ENCODE data around the gene SLC4A5. TPM values are rescaled to one million over a fixed set of nuclear protein-coding genes. Genes with fewer than 3 reads are reported as not detected.

SLC4A5 gene
- total RNA-seq, 2 experiments from 2014 or later = 1.8 to 2.0 TPM

- H3K36me3 Mint-ChIP-seq (ENCODE audit: low read depth) = no peaks in the 10 kb centered on the region
- H3K27ac Mint-ChIP-seq = no peak overlapping the region
- CTCF ChIA-PET = interaction anchor here (0.8 to 2.6 kb wide), 4 partner anchors 24 to 116 kb away, joined by 3 to 7 read pairs (median 4); no protein-coding TSS in a partner anchor
- DNase-seq (no peak), ATAC-seq (no peak)
- no peaks in the 10 kb centered on the region for H3K9me3 Mint-ChIP-seq
- no peaks in the 10 kb centered on the region for H3K4me1 Mint-ChIP-seq (ENCODE audit: low read depth)
- no peak for TF ChIP-seq CTCF (IDR thresholded peaks at IDR 0.05)
- POLR2A ChIA-PET = no interaction called here
- intact Hi-C loops (cut with micrococcal nuclease) = no loop called here
- no peak overlapping the region for H3K4me3 Mint-ChIP-seq
- no peaks in the 10 kb centered on the region for H3K27me3 Mint-ChIP-seq
These were observed 68.0 kb downstream of the SLC4A5 start for GRCh38 chr2:74275228-74275627.

GRCh38 chr2:74269667-74270066 lies 73.5 kb downstream of the SLC4A5 start:
- no peak for DNase-seq
- H3K9me3 Mint-ChIP-seq = no peaks in the 10 kb centered on the region
- ATAC-seq = no peak
- intact Hi-C loops (cut with micrococcal nuclease) = no loop called here
- no peaks in the 10 kb centered on the region for H3K27me3 Mint-ChIP-seq
- H3K36me3 Mint-ChIP-seq (ENCODE audit: low read depth) = no peaks in the 10 kb centered on the region
- no peak for TF ChIP-seq CTCF (IDR thresholded peaks at IDR 0.05)
- H3K4me1 Mint-ChIP-seq (ENCODE audit: low read depth) = peaks cover 12% of the 10 kb centered on the region
- CTCF ChIA-PET = interaction anchor here (0.6 to 11.5 kb wide), 2 partner anchors 20 to 66 kb away, joined by 4 to 114 read pairs; no protein-coding TSS in a partner anchor
- H3K27ac Mint-ChIP-seq = no peak overlapping the region
- POLR2A ChIA-PET = interaction anchor here (0.8 kb wide), 1 partner anchor 22 kb away, joined by 4 read pairs; no protein-coding TSS in a partner anchor
- H3K4me3 Mint-ChIP-seq = no peak overlapping the region

GRCh38 chr2:74267068-74267467 lies 76.1 kb downstream of the SLC4A5 start:
- peak; percentile 99 for ATAC-seq
- no peaks in the 10 kb centered on the region for H3K36me3 Mint-ChIP-seq (ENCODE audit: low read depth)
- POLR2A ChIA-PET = interaction anchor here (1.0 to 1.5 kb wide), 2 partner anchors 12 to 124 kb away, joined by 3 read pairs; no protein-coding TSS in a partner anchor
- peak; percentile 64 for TF ChIP-seq CTCF (IDR thresholded peaks at IDR 0.05)
- H3K27ac Mint-ChIP-seq = peak overlapping the region; percentile 80
- no peak overlapping the region for H3K4me3 Mint-ChIP-seq
- CTCF ChIA-PET = interaction anchor here (0.8 to 11.5 kb wide), 13 partner anchors 15 to 443 kb away, joined by 3 to 114 read pairs (median 3); no protein-coding TSS in a partner anchor
- peaks cover 12% of the 10 kb centered on the region for H3K4me1 Mint-ChIP-seq (ENCODE audit: low read depth)
- peak; percentile 83 for DNase-seq
- no peaks in the 10 kb centered on the region for H3K9me3 Mint-ChIP-seq
- H3K27me3 Mint-ChIP-seq = no peaks in the 10 kb centered on the region
- intact Hi-C loops (cut with micrococcal nuclease) = loop anchor here (1.0 kb wide), 1 partner anchor 67 kb away; no protein-coding TSS in a partner anchor

GRCh38 chr2:74264281-74264680 lies 78.9 kb downstream of the SLC4A5 start:
- ATAC-seq = no peak
- ChIA-PET CTCF (interaction anchor here (1.1 to 11.5 kb wide), 4 partner anchors 13 to 71 kb away, joined by 3 to 114 read pairs (median 6); no protein-coding TSS in a partner anchor), POLR2A (no interaction called here)

More at GRCh38 chr2:74264281-74264680, 78.9 kb downstream of the SLC4A5 start:
- DNase-seq = no peak
- no peak for TF ChIP-seq CTCF (IDR thresholded peaks at IDR 0.05)
- Mint-ChIP-seq H3K9me3 (no peaks in the 10 kb centered on the region), H3K27me3 (no peaks in the 10 kb centered on the region), H3K4me1 (ENCODE audit: low read depth) (peaks cover 12% of the 10 kb centered on the region), H3K36me3 (ENCODE audit: low read depth) (no peaks in the 10 kb centered on the region), H3K27ac (no peak overlapping the region), H3K4me3 (no peak overlapping the region)
- intact Hi-C loops (cut with micrococcal nuclease) = no loop called here
